NOMO-1 treated with DMSO at 0.1 percent for 48 hours (cell line): ENCODE measurements around the gene INPP4B.

Source experiments
- DNase-seq: peaks from one replicate; lab custom pipeline; 2025; ENCODE audit not compliant: unreplicated experiment; lab: John Stamatoyannopoulos, UW

Gene INPP4B

GRCh38 chr4:142040043-142040442 is 806.1 kb downstream of the INPP4B start:
- no peak for DNase-seq

- no peak for DNase-seq
These were observed 809.1 kb downstream of the INPP4B start for GRCh38 chr4:142036795-142037583.

GRCh38 chr4:142035566-142035965 is 810.5 kb downstream of the INPP4B start:
- DNase-seq: no peak

DNA sequence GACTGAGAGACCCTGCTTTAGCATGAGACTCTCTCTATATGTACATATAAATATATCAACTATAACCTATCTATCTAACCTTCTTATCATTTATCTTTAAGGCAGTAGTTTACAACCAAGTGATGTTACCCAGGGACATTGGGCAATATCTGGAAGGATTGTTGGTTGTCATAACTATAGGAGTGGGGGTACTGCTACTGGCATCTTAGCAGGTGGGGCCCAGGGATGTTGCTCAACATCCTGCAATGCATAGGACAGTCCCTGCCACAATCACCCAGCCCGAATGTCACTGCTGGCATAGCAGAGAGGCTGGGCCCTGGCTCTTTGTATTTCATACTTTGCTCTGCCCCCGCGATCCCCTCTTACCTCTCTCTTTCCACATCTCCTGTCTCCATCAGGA is 812.0 kb downstream of the INPP4B start:
- DNase-seq: no peak

DNA sequence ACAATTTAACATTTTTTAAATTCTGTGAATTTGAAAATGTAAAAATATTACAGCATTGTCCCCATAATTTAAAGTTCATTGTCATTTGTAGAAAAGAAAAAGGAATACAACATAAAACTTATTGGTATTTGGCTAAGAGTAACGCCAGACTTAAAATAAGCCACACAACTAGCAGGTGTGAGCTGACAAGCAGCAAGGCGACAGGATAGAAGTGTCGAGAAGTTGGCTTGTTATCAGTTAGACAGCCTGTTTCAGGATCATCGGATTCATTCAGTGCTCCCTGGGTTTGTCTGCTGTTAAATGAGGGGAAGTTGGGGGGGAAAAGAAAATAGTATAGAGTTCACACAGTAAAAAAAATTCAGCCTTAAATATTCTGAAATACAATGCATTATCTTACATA is 816.1 kb downstream of the INPP4B start:
- no peak for DNase-seq

DNA sequence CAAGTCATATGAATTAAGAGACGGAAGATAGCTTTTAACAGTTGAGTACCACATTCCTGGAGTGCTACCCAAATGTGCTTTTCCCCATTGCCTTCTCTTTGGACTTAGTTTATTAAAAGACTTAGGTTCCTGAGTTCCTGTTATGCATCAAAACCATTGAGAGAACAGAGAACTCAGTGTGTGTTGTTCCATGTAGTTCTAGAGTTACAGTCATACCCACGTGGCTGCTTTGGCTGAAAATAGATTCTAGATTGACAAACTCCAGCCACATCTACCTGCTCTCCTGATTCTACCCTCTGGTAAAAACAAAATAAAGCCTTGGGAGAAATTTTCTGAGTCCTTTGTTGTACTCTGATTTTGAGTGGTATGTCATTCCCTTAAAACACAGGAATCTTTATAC is 824.3 kb downstream of the INPP4B start:
- DNase-seq: no peak

DNA sequence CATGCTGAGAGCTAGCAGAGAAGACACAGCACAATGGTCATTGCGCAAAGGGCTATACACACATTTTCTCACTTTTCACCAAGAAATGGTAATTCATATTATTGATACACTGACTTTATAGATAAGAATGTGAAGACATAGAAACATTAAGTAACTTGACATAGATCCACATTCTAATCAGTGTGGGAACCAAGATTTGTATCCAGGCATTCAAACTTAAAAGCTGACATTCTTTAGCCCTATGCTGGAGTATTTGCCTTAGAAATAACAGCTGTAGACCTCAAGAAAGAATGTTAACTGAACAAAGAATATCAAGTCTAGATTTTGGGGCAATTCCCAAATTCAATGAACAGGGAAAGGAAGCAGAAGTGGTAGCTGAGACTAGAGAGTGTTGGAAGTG is 824.9 kb downstream of the INPP4B start:
- no peak for DNase-seq

- DNase-seq: no peak
These were observed 830.1 kb downstream of the INPP4B start for GRCh38 chr4:142016031-142016430.

DNA sequence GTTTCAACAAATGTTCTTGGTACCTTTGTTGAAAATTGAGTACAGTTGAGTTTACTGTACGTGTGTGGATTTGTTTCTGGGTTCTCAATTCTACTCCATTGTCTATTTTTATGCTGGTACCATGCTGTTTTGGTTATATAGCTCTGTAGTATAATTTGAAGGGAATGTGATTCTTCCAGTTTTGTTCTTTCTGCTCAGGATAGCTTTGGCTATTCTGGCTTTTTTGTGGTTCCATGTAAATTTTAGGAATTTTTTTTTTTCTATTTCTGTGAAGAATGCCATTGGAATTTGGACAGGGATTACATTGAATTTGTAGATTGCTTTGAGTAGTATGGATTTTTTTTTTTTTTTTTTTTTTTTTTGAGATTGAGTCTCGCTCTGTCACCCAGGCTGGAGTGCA is 836.4 kb downstream of the INPP4B start:
- no peak for DNase-seq

GRCh38 chr4:142005519-142005918 is 840.6 kb downstream of the INPP4B start:
- DNase-seq: no peak

DNA sequence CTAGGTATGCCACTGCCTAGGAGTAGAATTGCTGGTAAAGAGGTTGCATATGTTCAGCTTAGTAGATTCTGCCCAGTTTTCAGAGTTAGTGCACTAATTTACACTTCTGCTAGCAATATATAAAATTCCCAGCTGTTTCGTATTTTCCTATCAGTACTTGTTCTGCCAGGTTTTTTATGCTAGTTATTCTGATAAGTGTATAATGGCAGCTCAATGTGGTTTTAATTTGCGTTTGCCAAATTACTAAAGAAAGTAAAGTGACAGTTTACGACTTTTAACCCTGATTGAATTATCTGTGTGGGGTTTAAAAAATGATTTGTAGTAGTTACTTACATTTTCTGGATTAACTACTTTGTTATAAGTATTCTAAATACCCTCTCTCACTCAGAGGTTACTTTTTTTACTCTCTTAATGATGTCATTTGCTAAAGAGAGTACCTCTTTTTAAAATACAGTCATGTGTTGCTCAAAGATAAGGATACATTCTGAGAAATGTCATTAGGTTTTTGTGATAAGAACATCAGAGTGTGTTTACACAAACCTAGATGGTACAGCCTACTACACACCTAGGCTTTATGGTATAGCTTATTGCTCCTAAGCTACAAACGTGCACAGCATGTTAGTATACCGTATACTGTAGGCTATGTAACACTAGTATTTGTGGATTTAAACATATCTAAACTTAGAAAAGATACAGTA is 846.5 kb downstream of the INPP4B start:
- no peak for DNase-seq

GRCh38 chr4:141995056-141995455 is 851.0 kb downstream of the INPP4B start:
- no peak for DNase-seq

DNA sequence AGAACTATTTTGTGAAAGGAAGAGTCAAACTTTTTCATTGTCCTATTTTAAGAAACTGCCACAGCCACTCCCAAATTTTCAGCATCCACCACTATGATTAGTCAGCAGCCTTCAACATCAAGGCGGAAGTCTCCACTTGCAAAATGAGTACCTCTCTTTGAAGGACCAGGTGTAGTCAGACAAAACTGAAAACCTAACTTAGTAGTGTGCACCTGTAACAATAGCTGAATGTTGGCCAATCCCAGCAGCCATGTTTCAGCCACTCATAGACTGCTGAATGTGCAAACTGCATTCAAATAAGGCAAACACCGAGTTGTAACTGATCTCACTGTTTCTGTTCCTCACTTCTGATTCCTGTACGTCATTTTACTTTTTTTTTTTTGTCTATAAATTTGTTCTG is 868.7 kb downstream of the INPP4B start:
- DNase-seq: no peak
